DOHH2 (cell line): ENCODE results near the gene ATXN7L1.

Experiments used
- H3F3A ChIP-seq: fragments of 200-600 bp; sonication (generic), shearing (Covaris generic); 2 replicates; pipeline ENCODE4 v1.6.0; 2016; ENCODE audit warnings: antibody characterized with exemption, mild to moderate bottlenecking; ENCODE audit not compliant: control insufficient read depth, insufficient read depth
- H3K27ac ChIP-seq: fragments of 200-600 bp; sonication (generic); 2 replicates; pipeline ENCODE4 v1.5.1; 2014; ENCODE audit warnings: low read depth, mild to moderate bottlenecking, low read length, moderate library complexity
- H3K27me3 ChIP-seq: fragments of 200-600 bp; sonication (generic); 2 replicates; pipeline ENCODE4 v1.6.1; 2014; ENCODE audit warnings: mild to moderate bottlenecking, low read length, mixed read lengths; ENCODE audit not compliant: control insufficient read depth
- H3K36me3 ChIP-seq: fragments of 200-600 bp; sonication (generic); 2 replicates; pipeline ENCODE4 v1.6.1; 2014; ENCODE audit warnings: mild to moderate bottlenecking, low read length, moderate library complexity, mixed read lengths; ENCODE audit not compliant: control insufficient read depth
- H3K4me1 ChIP-seq: fragments of 200-600 bp; sonication (generic); 2 replicates; pipeline ENCODE4 v1.6.1; 2014; ENCODE audit warnings: mild to moderate bottlenecking, low read length, mixed read lengths; ENCODE audit not compliant: control insufficient read depth
- H3K4me2 ChIP-seq: fragments of 200-600 bp; sonication (generic); 2 replicates; pipeline ENCODE4 v1.6.0; 2014; ENCODE audit warnings: mild to moderate bottlenecking, low read length, moderate library complexity
- H3K4me3 ChIP-seq: fragments of 200-600 bp; sonication (generic); 2 replicates; pipeline ENCODE4 v1.5.1; 2014; ENCODE audit warnings: mild to moderate bottlenecking, low read length, mixed read lengths
- H3K79me2 ChIP-seq: fragments of 200-600 bp; sonication (generic); 2 replicates; pipeline ENCODE4 v1.6.1; 2014; ENCODE audit warnings: mild to moderate bottlenecking, low read length, mixed read lengths; ENCODE audit not compliant: control insufficient read depth
- H3K9me2 ChIP-seq: fragments of 200-600 bp; sonication (generic); replicated peaks from 2 replicates; pipeline ENCODE4 v1.6.1; 2014; ENCODE audit warnings: mild to moderate bottlenecking, low read length, mixed read lengths; ENCODE audit not compliant: control insufficient read depth
- H3K9me3 ChIP-seq: fragments of 200-600 bp; sonication (generic); 2 replicates; pipeline ENCODE4 v1.6.1; 2014; ENCODE audit warnings: antibody characterized with exemption, low read length, mixed read lengths; ENCODE audit not compliant: control insufficient read depth, insufficient read depth
- H4K20me1 ChIP-seq: fragments of 200-600 bp; sonication (generic); 2 replicates; pipeline ENCODE4 v1.6.0; 2014; ENCODE audit warnings: low read depth, mild to moderate bottlenecking, antibody characterized with exemption, low read length, moderate library complexity; ENCODE audit not compliant: control insufficient read depth, insufficient read depth
- CTCF ChIP-seq: fragments of 200-600 bp; sonication (generic); IDR thresholded peaks from one replicate; pipeline ENCODE4 v1.5.1; 2014; ENCODE audit warnings: antibody characterized with exemption, mild to moderate bottlenecking, low read depth, low read length; ENCODE audit not compliant: poor library complexity, severe bottlenecking
- EZH2phosphoT487 ChIP-seq: fragments of 200-600 bp; sonication (generic); IDR thresholded peaks from 2 replicates; pipeline ENCODE4 v1.6.1; 2017; ENCODE audit warnings: borderline replicate concordance, mild to moderate bottlenecking, antibody characterized with exemption, low read length, moderate library complexity, mixed read lengths

Gene ATXN7L1

GRCh38 chr7:105766421-105767073 is 109.9 kb downstream of the ATXN7L1 start:
- Histone ChIP-seq H3K27ac (no peak overlapping the region), H3K4me2 (no peak overlapping the region), H3K9me3 (no peaks in the 10 kb centered on the region), H3F3A (no peaks in the 10 kb centered on the region), H3K36me3 (no peaks in the 10 kb centered on the region), H3K4me3 (no peak overlapping the region), H3K79me2 (no peaks in the 10 kb centered on the region), H3K9me2 (no peaks in the 10 kb centered on the region), H4K20me1 (no peaks in the 10 kb centered on the region), H3K4me1 (no peaks in the 10 kb centered on the region), H3K27me3 (peaks cover 48% of the 10 kb centered on the region)
- no peak for TF ChIP-seq EZH2phosphoT487
- no peak for TF ChIP-seq CTCF

- H3K79me2 ChIP-seq, result no peaks in the 10 kb centered on the region
- H3K27ac ChIP-seq, result no peak overlapping the region
- no peaks in the 10 kb centered on the region for H3K4me1 ChIP-seq
- no peaks in the 10 kb centered on the region for H3K9me3 ChIP-seq
- H3K36me3 ChIP-seq, result no peaks in the 10 kb centered on the region
- no peak overlapping the region for H3K4me3 ChIP-seq
- no peaks in the 10 kb centered on the region for H4K20me1 ChIP-seq
- H3K9me2 ChIP-seq, result no peaks in the 10 kb centered on the region
- peaks cover 48% of the 10 kb centered on the region for H3K27me3 ChIP-seq
- TF ChIP-seq CTCF (no peak), EZH2phosphoT487 (no peak)
- no peak overlapping the region for H3K4me2 ChIP-seq
- no peaks in the 10 kb centered on the region for H3F3A ChIP-seq
Measured at GRCh38 chr7:105765846-105766245, 110.6 kb downstream of the ATXN7L1 start.

GRCh38 chr7:105764506-105764905 is 111.9 kb downstream of the ATXN7L1 start:
- H3K4me3 ChIP-seq, result no peak overlapping the region
- no peaks in the 10 kb centered on the region for H3K9me2 ChIP-seq
- H3K27ac ChIP-seq, result no peak overlapping the region
- H4K20me1 ChIP-seq, result no peaks in the 10 kb centered on the region
- no peaks in the 10 kb centered on the region for H3F3A ChIP-seq
- no peaks in the 10 kb centered on the region for H3K79me2 ChIP-seq
- peaks cover 44% of the 10 kb centered on the region for H3K27me3 ChIP-seq
- TF ChIP-seq CTCF (no peak), EZH2phosphoT487 (no peak)
- H3K36me3 ChIP-seq, result no peaks in the 10 kb centered on the region
- H3K4me1 ChIP-seq, result no peaks in the 10 kb centered on the region
- no peaks in the 10 kb centered on the region for H3K9me3 ChIP-seq
- no peak overlapping the region for H3K4me2 ChIP-seq
